Measurements from ENCODE around the gene GABBR2.

The GABBR2 gene

GRCh38 chr9:98708933-98709911 lies at the start of gene GABBR2:
GABBR2 (minus strand) TSS chr9:98708935; CDS start chr9:98708737, 198 bp downstream.
- Histone ChIP-seq H3K36me3 (ENCODE audit: control insufficient read depth, insufficient read depth, low read length) (no peaks in the 10 kb centered on the region), H3K9me3 (ENCODE audit: control insufficient read depth, insufficient read depth, low read length) (no peaks in the 10 kb centered on the region), H3K27ac (ENCODE audit: low read depth, low read length) (no peak within 1 kb of the TSS), H3K4me3 (ENCODE audit: low read depth, low read length) (peak within 1 kb of the TSS; percentile 63), H3K4me1 (ENCODE audit: control insufficient read depth, insufficient read depth, low read length) (peaks cover 6% of the 10 kb centered on the region; the same call in 1 of the 2 replicates), H3K9ac (ENCODE audit: low read depth, low read length) (no peak within 1 kb of the TSS), H3K27me3 (ENCODE audit: control insufficient read depth, insufficient read depth, low read length) (peaks cover 82% of the 10 kb centered on the region)

GRCh38 chr9:98755006-98755618 lies 46.4 kb upstream of the GABBR2 start:
- H3K36me3 ChIP-seq (ENCODE audit: control insufficient read depth, insufficient read depth, low read length) = peaks cover 77% of the 10 kb centered on the region
- H3K27me3 ChIP-seq (ENCODE audit: control insufficient read depth, insufficient read depth, low read length) = no peaks in the 10 kb centered on the region
- no peak overlapping the region for H3K4me3 ChIP-seq (ENCODE audit: low read depth, low read length)
- H3K9me3 ChIP-seq (ENCODE audit: control insufficient read depth, insufficient read depth, low read length) = no peaks in the 10 kb centered on the region
- H3K27ac ChIP-seq (ENCODE audit: low read depth, low read length) = no peak overlapping the region
- no peaks in the 10 kb centered on the region for H3K4me1 ChIP-seq (ENCODE audit: control insufficient read depth, insufficient read depth, low read length)
- H3K9ac ChIP-seq (ENCODE audit: low read depth, low read length) = no peak overlapping the region

GRCh38 chr9:98751210-98751609 lies 42.5 kb upstream of the GABBR2 start:
- H3K27me3 ChIP-seq (ENCODE audit: control insufficient read depth, insufficient read depth, low read length) = no peaks in the 10 kb centered on the region
- no peaks in the 10 kb centered on the region for H3K9me3 ChIP-seq (ENCODE audit: control insufficient read depth, insufficient read depth, low read length)
- H3K36me3 ChIP-seq (ENCODE audit: control insufficient read depth, insufficient read depth, low read length) = peaks cover 75% of the 10 kb centered on the region
- no peak overlapping the region for H3K4me3 ChIP-seq (ENCODE audit: low read depth, low read length)
- no peak overlapping the region for H3K27ac ChIP-seq (ENCODE audit: low read depth, low read length)
- no peaks in the 10 kb centered on the region for H3K4me1 ChIP-seq (ENCODE audit: control insufficient read depth, insufficient read depth, low read length)
- H3K9ac ChIP-seq (ENCODE audit: low read depth, low read length) = no peak overlapping the region

- Histone ChIP-seq H3K4me3 (ENCODE audit: low read depth, low read length) (no peak overlapping the region), H3K27ac (ENCODE audit: low read depth, low read length) (no peak overlapping the region), H3K36me3 (ENCODE audit: control insufficient read depth, insufficient read depth, low read length) (peaks cover 75% of the 10 kb centered on the region), H3K9ac (ENCODE audit: low read depth, low read length) (no peak overlapping the region), H3K4me1 (ENCODE audit: control insufficient read depth, insufficient read depth, low read length) (no peaks in the 10 kb centered on the region), H3K9me3 (ENCODE audit: control insufficient read depth, insufficient read depth, low read length) (no peaks in the 10 kb centered on the region), H3K27me3 (ENCODE audit: control insufficient read depth, insufficient read depth, low read length) (no peaks in the 10 kb centered on the region)
These were observed 41.8 kb upstream of the GABBR2 start for GRCh38 chr9:98750364-98751060.

GRCh38 chr9:98747476-98747875 lies 38.7 kb upstream of the GABBR2 start:
- H3K9ac ChIP-seq (ENCODE audit: low read depth, low read length) = no peak overlapping the region
- H3K9me3 ChIP-seq (ENCODE audit: control insufficient read depth, insufficient read depth, low read length) = no peaks in the 10 kb centered on the region
- no peaks in the 10 kb centered on the region for H3K4me1 ChIP-seq (ENCODE audit: control insufficient read depth, insufficient read depth, low read length)
- no peak overlapping the region for H3K4me3 ChIP-seq (ENCODE audit: low read depth, low read length)
- no peaks in the 10 kb centered on the region for H3K27me3 ChIP-seq (ENCODE audit: control insufficient read depth, insufficient read depth, low read length)
- no peak overlapping the region for H3K27ac ChIP-seq (ENCODE audit: low read depth, low read length)
- H3K36me3 ChIP-seq (ENCODE audit: control insufficient read depth, insufficient read depth, low read length) = peaks cover 68% of the 10 kb centered on the region

GRCh38 chr9:98745470-98745869 lies 36.7 kb upstream of the GABBR2 start:
- Histone ChIP-seq H3K4me3 (ENCODE audit: low read depth, low read length) (no peak overlapping the region), H3K9ac (ENCODE audit: low read depth, low read length) (no peak overlapping the region), H3K27me3 (ENCODE audit: control insufficient read depth, insufficient read depth, low read length) (no peaks in the 10 kb centered on the region), H3K4me1 (ENCODE audit: control insufficient read depth, insufficient read depth, low read length) (no peaks in the 10 kb centered on the region), H3K27ac (ENCODE audit: low read depth, low read length) (no peak overlapping the region), H3K9me3 (ENCODE audit: control insufficient read depth, insufficient read depth, low read length) (no peaks in the 10 kb centered on the region), H3K36me3 (ENCODE audit: control insufficient read depth, insufficient read depth, low read length) (peaks cover 53% of the 10 kb centered on the region)

GRCh38 chr9:98743818-98744611 lies 35.3 kb upstream of the GABBR2 start:
- Histone ChIP-seq H3K9me3 (ENCODE audit: control insufficient read depth, insufficient read depth, low read length) (no peaks in the 10 kb centered on the region), H3K4me1 (ENCODE audit: control insufficient read depth, insufficient read depth, low read length) (no peaks in the 10 kb centered on the region), H3K36me3 (ENCODE audit: control insufficient read depth, insufficient read depth, low read length) (peaks cover 44% of the 10 kb centered on the region), H3K4me3 (ENCODE audit: low read depth, low read length) (no peak overlapping the region), H3K27ac (ENCODE audit: low read depth, low read length) (no peak overlapping the region), H3K27me3 (ENCODE audit: control insufficient read depth, insufficient read depth, low read length) (no peaks in the 10 kb centered on the region), H3K9ac (ENCODE audit: low read depth, low read length) (no peak overlapping the region)

GRCh38 chr9:98743329-98743728 lies 34.6 kb upstream of the GABBR2 start:
- Histone ChIP-seq H3K36me3 (ENCODE audit: control insufficient read depth, insufficient read depth, low read length) (peaks cover 41% of the 10 kb centered on the region), H3K4me1 (ENCODE audit: control insufficient read depth, insufficient read depth, low read length) (no peaks in the 10 kb centered on the region), H3K27me3 (ENCODE audit: control insufficient read depth, insufficient read depth, low read length) (no peaks in the 10 kb centered on the region), H3K9ac (ENCODE audit: low read depth, low read length) (no peak overlapping the region), H3K9me3 (ENCODE audit: control insufficient read depth, insufficient read depth, low read length) (no peaks in the 10 kb centered on the region), H3K4me3 (ENCODE audit: low read depth, low read length) (no peak overlapping the region), H3K27ac (ENCODE audit: low read depth, low read length) (no peak overlapping the region)

GRCh38 chr9:98742325-98743280 lies 33.9 kb upstream of the GABBR2 start:
- no peaks in the 10 kb centered on the region for H3K9me3 ChIP-seq (ENCODE audit: control insufficient read depth, insufficient read depth, low read length)

More at GRCh38 chr9:98742325-98743280, 33.9 kb upstream of the GABBR2 start:
- no peak overlapping the region for H3K9ac ChIP-seq (ENCODE audit: low read depth, low read length)
- no peak overlapping the region for H3K27ac ChIP-seq (ENCODE audit: low read depth, low read length)
- H3K4me1 ChIP-seq (ENCODE audit: control insufficient read depth, insufficient read depth, low read length) = no peaks in the 10 kb centered on the region
- no peaks in the 10 kb centered on the region for H3K27me3 ChIP-seq (ENCODE audit: control insufficient read depth, insufficient read depth, low read length)
- no peak overlapping the region for H3K4me3 ChIP-seq (ENCODE audit: low read depth, low read length)
- H3K36me3 ChIP-seq (ENCODE audit: control insufficient read depth, insufficient read depth, low read length) = peaks cover 39% of the 10 kb centered on the region

All from HUES48 (cell line).